HG03045 (cell line): ENCODE data around the gene PLEKHA5.
"Not testable (repeated sequence)": the region's sequence is repeated elsewhere in the genome, so short reads cannot be mapped to it uniquely, and the experiment has no call there.

Source experiments
- ATAC-seq: cut with Tn5 transposase; IDR thresholded peaks from one replicate; pipeline ENCODE4 v1.9.1; 2021; ENCODE audit warnings: mild to moderate bottlenecking, moderate library complexity; ENCODE audit not compliant: unreplicated experiment

PLEKHA5 gene, protein sequence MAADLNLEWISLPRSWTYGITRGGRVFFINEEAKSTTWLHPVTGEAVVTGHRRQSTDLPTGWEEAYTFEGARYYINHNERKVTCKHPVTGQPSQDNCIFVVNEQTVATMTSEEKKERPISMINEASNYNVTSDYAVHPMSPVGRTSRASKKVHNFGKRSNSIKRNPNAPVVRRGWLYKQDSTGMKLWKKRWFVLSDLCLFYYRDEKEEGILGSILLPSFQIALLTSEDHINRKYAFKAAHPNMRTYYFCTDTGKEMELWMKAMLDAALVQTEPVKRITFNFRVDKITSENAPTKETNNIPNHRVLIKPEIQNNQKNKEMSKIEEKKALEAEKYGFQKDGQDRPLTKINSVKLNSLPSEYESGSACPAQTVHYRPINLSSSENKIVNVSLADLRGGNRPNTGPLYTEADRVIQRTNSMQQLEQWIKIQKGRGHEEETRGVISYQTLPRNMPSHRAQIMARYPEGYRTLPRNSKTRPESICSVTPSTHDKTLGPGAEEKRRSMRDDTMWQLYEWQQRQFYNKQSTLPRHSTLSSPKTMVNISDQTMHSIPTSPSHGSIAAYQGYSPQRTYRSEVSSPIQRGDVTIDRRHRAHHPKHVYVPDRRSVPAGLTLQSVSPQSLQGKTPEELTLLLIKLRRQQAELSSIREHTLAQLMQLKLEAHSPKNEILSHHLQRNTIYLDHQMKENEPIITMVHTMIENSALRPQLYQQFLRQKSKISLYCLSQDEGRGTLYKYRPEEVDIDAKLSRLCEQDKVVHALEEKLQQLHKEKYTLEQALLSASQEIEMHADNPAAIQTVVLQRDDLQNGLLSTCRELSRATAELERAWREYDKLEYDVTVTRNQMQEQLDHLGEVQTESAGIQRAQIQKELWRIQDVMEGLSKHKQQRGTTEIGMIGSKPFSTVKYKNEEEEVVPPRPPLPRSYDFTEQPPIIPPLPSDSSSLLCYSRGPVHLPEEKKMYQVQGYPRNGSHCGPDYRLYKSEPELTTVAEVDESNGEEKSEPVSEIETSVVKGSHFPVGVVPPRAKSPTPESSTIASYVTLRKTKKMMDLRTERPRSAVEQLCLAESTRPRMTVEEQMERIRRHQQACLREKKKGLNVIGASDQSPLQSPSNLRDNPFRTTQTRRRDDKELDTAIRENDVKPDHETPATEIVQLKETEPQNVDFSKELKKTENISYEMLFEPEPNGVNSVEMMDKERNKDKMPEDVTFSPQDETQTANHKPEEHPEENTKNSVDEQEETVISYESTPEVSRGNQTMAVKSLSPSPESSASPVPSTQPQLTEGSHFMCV

DNA sequence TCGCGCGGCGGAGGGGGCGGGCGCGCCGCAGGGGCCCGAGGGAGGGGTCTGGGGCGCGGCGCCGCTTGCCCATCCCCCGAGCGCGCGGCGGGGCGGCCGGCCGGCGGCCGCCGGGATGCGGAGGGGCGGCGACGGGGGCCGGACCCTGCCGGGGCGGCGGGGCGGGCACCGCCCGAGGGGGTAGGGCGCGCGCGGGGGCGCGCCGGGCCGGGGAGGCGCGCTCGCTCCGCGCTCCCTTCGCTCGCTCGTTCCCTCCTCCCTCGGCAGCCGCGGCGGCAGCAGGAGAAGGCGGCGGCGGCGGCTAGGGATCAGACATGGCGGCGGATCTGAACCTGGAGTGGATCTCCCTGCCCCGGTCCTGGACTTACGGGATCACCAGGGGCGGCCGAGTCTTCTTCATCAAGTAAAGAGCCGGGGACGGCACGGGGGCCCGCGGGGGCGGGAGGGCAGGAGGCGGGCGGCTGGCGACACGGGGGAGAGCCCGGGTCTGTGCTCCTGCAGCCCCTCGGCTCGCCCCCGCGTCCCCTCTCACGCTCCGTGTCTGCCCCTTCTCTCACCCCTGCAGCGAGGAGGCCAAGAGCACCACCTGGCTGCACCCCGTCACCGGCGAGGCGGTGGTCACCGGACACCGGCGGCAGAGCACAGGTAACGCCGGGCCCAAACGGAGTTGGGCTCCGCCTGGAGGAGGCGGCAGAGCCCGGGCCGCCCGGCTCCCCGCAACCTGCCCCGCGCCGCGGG, at the start of gene PLEKHA5:
TSS of gene PLEKHA5 (plus strand) at position 248 of the 738 bp plus-strand sequence. CDS start at position 315, 67 bp downstream.
- ATAC-seq = no peak

GRCh38 chr12:19080918-19081317, 48.6 kb upstream of the PLEKHA5 start:
- no peak for ATAC-seq

DNA sequence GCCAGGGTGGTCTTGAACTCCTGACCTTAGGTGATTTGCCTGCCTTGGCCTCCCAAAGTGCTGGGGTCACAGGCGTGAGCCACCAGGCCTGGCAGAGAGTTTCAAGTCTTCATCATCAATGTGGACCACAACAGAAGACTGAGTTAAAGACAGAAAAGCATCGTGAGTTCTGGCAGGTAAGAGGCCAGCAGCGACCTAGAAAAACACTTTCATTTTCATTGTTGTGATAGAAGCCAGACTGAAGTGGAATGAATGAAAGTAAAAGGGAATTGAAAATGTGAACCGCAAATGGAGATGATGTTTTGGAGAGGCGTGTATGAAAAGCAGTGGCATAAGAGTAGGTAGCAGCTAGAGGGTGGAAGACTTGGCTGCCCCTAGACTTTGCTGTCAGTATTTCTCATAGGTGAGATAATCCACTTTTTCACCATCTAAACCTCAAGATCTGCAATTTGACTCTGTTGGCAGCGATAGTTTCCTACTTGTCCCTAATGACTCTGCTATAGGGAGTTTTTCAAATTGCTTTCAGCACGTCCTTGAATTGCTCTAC, 47.1 kb upstream of the PLEKHA5 start:
- no peak for ATAC-seq

GRCh38 chr12:19084547-19084946, 45.0 kb upstream of the PLEKHA5 start:
- no peak for ATAC-seq

DNA sequence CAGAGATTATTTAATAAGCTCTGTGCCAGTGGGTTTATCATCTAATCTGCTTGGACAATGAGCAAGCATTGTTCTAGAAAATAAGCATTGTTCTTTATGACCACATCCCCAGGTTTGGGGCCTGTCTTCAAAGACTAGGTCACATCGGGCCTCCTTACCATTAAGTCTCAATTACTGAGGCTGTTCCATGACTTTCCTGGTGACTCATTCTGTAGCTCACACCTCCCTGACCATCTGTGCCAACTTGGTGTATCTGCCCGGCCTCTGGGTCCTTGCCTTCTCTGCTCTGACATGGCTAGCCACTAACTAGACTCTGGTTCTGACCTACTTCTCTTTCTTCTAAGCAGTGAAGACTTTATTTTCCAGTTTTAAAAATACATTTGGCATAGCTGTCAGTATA, 44.4 kb upstream of the PLEKHA5 start:
- no peak for ATAC-seq

- ATAC-seq = no peak
These were observed 40.9 kb upstream of the PLEKHA5 start for GRCh38 chr12:19088606-19089005.

DNA sequence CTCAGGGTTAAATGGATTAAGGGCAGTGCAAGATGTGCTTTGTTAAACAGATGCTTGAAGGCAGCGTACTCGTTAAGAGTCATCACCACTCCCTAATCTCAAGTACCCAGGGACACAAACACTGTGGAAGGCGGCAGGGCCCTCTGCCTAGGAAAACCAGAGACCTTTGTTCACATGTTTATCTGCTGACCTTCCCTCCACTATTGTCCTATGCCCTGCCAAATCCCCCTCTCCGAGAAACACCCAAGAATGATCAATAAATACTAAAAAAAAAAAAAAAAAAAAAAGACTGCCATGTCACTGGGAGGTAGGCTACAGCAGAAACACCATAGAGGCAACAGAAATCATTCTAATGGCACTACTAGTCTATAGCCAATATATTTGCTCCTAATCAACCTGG, 37.1 kb upstream of the PLEKHA5 start:
- not testable (repeated sequence) for ATAC-seq

DNA sequence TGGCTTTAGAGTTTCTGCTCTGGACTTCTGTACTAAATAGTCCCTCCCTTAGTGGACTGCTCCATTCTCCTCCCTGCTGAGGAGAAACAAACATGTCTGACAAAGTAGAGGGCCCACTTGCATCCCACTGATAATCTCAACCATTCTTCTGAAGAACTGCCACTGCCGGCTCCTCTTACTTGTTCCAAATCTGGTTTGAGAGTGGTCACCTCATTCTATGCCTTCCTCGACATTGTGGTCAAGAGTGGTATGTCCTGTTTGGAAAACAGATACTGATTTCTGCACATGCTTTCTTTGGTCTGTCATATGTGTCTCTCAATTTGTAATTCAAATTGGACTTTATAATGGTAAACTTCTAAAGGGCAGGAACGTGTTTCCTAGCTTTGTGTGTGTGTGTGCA, 36.3 kb upstream of the PLEKHA5 start:
- no peak for ATAC-seq

GRCh38 chr12:19095331-19095730, 34.2 kb upstream of the PLEKHA5 start:
- no peak for ATAC-seq

- ATAC-seq = no peak
These were observed 33.6 kb upstream of the PLEKHA5 start for GRCh38 chr12:19095756-19096480.

GRCh38 chr12:19105463-19105862, 24.1 kb upstream of the PLEKHA5 start:
- no peak for ATAC-seq

DNA sequence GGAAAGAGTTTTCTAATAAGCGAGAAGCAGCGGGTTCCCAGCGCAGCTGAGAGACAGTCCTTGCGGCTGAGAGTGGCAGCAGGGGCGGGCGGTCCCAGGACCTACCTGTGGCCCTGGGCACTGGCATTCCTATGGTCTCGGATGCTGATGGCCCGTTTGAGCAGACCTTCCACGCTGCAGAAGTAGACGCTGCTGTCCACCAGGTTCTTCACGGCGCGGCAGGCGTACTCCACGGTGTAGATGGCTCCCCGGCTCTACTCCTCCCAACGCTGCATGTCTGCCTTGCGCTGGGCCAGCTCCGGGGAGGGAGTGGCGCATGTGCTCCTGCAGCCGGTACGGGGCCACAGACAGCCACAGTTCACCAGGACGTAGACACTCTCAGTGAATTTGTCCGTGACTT, 21.8 kb upstream of the PLEKHA5 start:
- no peak for ATAC-seq

DNA sequence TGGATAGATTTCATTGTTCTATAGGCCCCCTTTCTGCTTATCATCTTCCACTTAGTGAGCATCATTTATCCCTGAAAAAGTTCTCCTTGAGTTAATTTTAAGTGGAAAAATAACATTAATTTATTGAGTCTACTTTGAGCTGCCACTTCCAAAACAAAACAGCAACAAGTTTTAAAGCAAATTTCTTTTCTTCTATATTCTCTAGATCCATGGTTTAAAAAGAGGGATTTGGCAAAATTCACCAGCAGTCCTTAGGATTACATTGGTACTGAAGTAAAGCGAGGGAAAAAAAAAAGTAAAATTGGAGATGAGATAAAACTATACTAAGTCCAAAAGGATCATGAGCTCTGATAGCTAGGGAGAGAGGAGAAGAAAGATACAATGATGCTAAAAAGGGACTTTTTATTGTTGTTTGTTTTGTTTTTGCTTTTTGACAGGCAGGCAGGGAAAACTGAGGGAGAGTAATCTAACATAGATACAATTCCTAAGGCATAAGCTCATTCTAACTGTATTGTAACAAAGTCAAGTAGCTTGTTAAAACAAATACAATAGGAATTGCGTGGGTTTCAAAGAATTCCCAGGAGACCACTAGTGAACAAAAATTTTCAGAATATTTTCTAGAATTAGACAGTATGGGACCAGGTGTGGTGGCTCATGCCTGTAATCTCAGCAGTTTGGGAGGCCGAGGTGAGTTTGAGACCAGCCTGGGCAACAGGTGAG, 19.2 kb upstream of the PLEKHA5 start:
- ATAC-seq = no peak

DNA sequence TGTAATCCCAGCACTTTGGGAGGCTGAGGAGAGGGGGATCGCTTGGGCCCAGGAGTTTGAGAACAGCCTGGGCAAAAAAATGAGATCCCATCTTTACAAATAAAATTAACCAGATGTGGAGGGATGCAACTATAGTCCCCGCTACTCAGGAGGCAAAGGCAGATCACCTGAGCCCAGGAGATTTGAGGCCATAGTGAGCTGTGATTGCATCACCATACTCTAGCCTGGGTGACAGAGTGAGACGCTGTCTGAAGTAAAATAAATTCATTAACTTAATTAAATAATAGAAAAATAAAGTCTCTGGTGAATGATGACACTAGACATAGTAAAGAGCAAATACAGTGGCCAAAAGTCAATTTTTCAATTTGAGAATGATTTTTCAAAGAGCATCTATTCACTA, 16.1 kb upstream of the PLEKHA5 start:
- ATAC-seq = no peak

GRCh38 chr12:19115285-19115684, 14.2 kb upstream of the PLEKHA5 start:
- no peak for ATAC-seq

DNA sequence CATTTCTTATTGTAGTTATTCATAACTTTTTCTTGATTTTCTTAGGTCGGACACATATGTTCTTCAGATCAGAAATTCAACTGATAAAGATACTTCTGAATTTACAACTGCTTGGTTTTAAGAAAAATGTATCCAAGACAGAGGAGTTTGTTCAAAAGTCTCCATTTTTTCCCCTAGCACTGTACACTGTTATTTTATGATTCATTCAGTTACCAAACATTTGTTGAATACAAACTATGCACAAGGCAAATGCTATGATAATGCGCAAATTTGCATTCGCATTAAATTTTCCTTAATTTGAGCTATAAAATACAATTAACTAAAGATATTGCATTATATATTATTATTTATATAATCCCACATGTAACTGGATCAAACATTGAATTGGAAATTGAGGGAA, 10.1 kb upstream of the PLEKHA5 start:
- ATAC-seq = no peak

GRCh38 chr12:19120795-19121194, 8.7 kb upstream of the PLEKHA5 start:
- ATAC-seq = no peak

- no peak for ATAC-seq
These were observed 8.0 kb upstream of the PLEKHA5 start for GRCh38 chr12:19121449-19122018.

DNA sequence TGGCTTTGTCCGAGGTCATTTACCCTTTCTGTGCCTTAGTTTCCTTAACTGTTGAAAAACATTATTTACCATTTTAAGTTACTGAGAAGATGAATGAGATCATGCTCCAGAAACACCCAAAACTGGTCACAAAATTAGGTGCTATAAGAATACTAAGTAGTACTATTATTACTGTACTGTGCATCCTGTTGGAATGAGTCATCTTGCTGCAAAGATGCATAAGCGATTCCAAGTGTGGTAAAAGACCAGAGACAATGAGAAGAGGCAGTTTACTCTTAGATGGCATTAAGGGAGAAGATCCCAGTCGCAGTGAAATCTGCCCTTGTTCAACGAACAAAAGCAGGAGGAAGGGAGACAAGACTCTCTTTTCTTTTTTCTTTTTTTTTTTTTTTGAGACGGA, 4.2 kb upstream of the PLEKHA5 start:
- ATAC-seq = no peak
